Adrenal gland (tissue), 12 donors: ENCODE measurements around the gene FOXRED1. TPM values are rescaled to one million over a fixed set of nuclear protein-coding genes. Genes with fewer than 3 reads are reported as not detected.

Experiments
- DNase-seq, 7 donors: peaks; one replicate each; pipeline ENCODE4 v3.0.0-alpha.2; 2019 to 2020
- H3K27ac ChIP-seq, 5 donors: fragments of 200-600 bp; sonication (generic) in 4 of 5; 1 replicate in 3 of 5; 2 replicates in 2 of 5; pipeline versions ENCODE4 v1.5.1 to v1.8.0; 2016 to 2020; ENCODE audit warnings: mild to moderate bottlenecking in 1 of 5
- H3K27me3 ChIP-seq: fragments of 200-600 bp; 2 replicates; pipeline ENCODE4 v1.8.0; 2021
- H3K36me3 ChIP-seq, 2 donors: fragments of 200-600 bp; replicated peaks in 1 of 2; 1 replicate in 1 of 2; 2 replicates in 1 of 2; pipeline versions ENCODE4 v1.5.1 to v1.8.0; 2018 to 2022
- H3K4me1 ChIP-seq, 2 donors: fragments of 200-600 bp; replicated peaks in 1 of 2; 1 replicate in 1 of 2; 2 replicates in 1 of 2; pipeline versions ENCODE4 v1.5.1 to v1.8.0; 2018 to 2021
- H3K4me3 ChIP-seq, 4 donors: fragments of 200-600 bp; sonication (generic) in 3 of 4; one replicate each; pipeline ENCODE4 v1.5.1; 2016 to 2018
- H3K9me3 ChIP-seq, 3 donors: fragments of 200-600 bp; sonication (generic) in 1 of 3; replicated peaks in 1 of 3; 1 replicate in 2 of 3; 2 replicates in 1 of 3; pipeline versions ENCODE4 v1.5.1 to v1.8.0; 2016 to 2021
- CTCF ChIP-seq, 6 experiments: fragments of 450-650 bp in 4 of 6; fragments of 200-600 bp in 2 of 6; sonication (generic) in 1 of 6; IDR thresholded peaks; 1 replicate in 5 of 6; 2 replicates in 1 of 6; pipeline versions ENCODE4 v1.5.1 to v1.8.0; 2016 to 2021; ENCODE audit warnings: antibody characterized with exemption in 6 of 6, mild to moderate bottlenecking in 2 of 6, moderate library complexity in 1 of 6
- POLR2A ChIP-seq, 2 donors: fragments of 450-650 bp; IDR thresholded peaks; one replicate each; pipeline ENCODE4 v1.6.1; 2017; ENCODE audit warnings: antibody characterized with exemption in 2 of 2, mild to moderate bottlenecking in 2 of 2, moderate library complexity in 1 of 2
- WGBS, 4 donors: extraction: QIAGEN DNeasy Blood & Tissue Kit in 2 of 4; methylation state at CpG; one replicate each; pipeline versions ENCODE4 v1.1.5 to v1.1.7; 2013 to 2017; 5-methylcytosine and 5-hydroxymethylcytosine counted together
- intact Hi-C, 2 donors: fragments of 100-400 bp; cut with DNase I; formaldehyde crosslinking; loops; one replicate each; pipeline versions ENCODE4 v1.14.1 to v1.15.0; 2022 to 2023
- polyA plus RNA-seq, 3 donors: library from polyadenylated mRNA; stranded (reverse); fragments of 200-250 nt in 2 of 3; fragments of 350-450 nt in 1 of 3; fragmentation: Illumina TruSeq in 1 of 3; extraction: RNeasy Lipid Tissue Mini Kit (QIAGEN cat#74804) in 1 of 3; gene quantifications; one replicate each; pipeline ENCODE4 v1.2.3, GENCODE V29; 2013 to 2014
- total RNA-seq, 9 donors: library from RNA; depleted of rRNA in 4 of 9; stranded (reverse); fragments of >200 nt in 4 of 9; fragments of 120-200 nt in 1 of 9; fragmentation: NEBNext Ultra II Directional in 1 of 9; extraction: Animal tissue kit (Norgen Biotek cat#: 25700) in 1 of 9; gene quantifications; one replicate each; pipeline versions ENCODE4 v1.1.0 to v1.2.4, GENCODE V29; 2013 to 2023
- donor health status: healthy with polysubstance abuse.
- donor health status: Bipolar disorder and iron deficiency.
- donor health status: DM: yes; HTN: yes; CAD: no.
- donor health status: DM: no; HTN: no; CAD: no.
- donor health status: DM: no; HTN: no; CAD: no.
- donor health status: DM: yes; HTN: yes; CAD: no.

Gene FOXRED1
- total and polyA plus RNA-seq, 12 donors: 7.2 to 55.3 (median 29.6) TPM

- peak; percentile 74 to 93 (median 85) for DNase-seq
- Histone ChIP-seq H3K36me3 (no peaks in the 10 kb centered on the region), H3K27me3 (no peaks in the 10 kb centered on the region), H3K4me3 (no peak overlapping the region), H3K27ac (peak overlapping the region in 1 of 5 donors; percentile 23), H3K4me1 (peaks cover 5 to 17% of the 10 kb centered on the region in 2 donors), H3K9me3 (no peaks in the 10 kb centered on the region)
- WGBS, 4 donors: 48 to 59% (median 57%) methylated on average over 12 of the region's 12 CpGs
- intact Hi-C loops: loop anchor here (5.0 to 10.0 kb wide), 3 partner anchors 124 to 172 kb away; no protein-coding TSS in a partner anchor
- no peak for TF ChIP-seq POLR2A (IDR thresholded peaks at IDR 0.05)
- peak; percentile 65 to 91 (median 88) for TF ChIP-seq CTCF (IDR thresholded peaks at IDR 0.05)
Measured at GRCh38 chr11:126310200-126310991, 41.4 kb downstream of the FOXRED1 start.

- Histone ChIP-seq H3K4me3 (no peak overlapping the region), H3K9me3 (no peaks in the 10 kb centered on the region), H3K36me3 (no peaks in the 10 kb centered on the region), H3K27me3 (no peaks in the 10 kb centered on the region), H3K27ac (peak overlapping the region in 1 of 5 donors; percentile 23), H3K4me1 (peaks cover 5 to 12% of the 10 kb centered on the region in 2 donors)
- 53 to 76% (median 60%) methylated on average over 6 of the region's 6 CpGs for WGBS, 4 donors
- DNase-seq: peak in 1 of 7 donors; percentile 11
- no peak for TF ChIP-seq POLR2A (IDR thresholded peaks at IDR 0.05)
- no peak for TF ChIP-seq CTCF (IDR thresholded peaks at IDR 0.05)
- intact Hi-C loops: loop anchor here (5.0 to 10.0 kb wide), 3 partner anchors 124 to 171 kb away; no protein-coding TSS in a partner anchor
Measured at GRCh38 chr11:126310992-126311310, 42.0 kb downstream of the FOXRED1 start.

DNA sequence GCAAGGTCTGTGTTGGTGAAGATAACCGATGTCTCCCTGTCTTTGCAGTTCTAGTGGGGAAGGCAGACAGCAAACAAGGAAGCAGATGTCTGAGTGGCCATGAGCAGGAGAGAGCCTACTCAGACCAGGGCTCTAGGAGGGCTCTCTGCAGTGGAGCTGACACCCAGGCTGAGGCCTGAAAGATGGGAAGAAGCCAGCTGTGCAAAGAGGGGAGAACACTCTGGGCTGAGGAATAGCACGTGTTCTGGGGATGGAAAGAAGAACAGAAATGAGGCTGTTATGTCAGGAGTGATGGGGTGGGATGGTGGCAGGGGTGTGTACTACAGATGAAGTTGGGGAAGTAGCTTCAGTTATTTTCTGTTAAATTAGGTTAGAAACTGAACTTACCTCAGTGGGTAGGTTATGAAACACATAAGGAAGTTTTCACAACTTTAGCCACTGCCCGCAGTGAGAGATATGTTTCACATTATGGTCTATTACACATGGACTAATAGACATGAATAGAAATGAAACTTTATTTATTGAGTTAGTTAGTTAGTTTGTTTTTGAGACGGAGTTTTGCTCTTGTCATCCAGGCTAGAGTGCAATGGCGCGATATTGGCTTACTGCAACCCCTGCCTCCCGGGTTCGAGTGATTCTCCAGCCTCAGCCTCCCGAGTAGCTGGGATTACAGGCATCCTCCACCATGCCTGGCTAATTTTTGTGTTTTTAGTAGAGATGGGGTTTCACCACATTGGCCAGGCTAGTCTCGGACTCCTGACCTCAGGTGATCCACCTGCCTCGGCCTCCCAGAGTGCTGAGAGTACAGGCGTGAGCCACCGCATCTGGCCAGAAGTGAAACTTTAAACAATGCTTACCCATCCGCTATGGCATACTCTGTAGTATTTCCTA is 42.7 kb downstream of the FOXRED1 start:
- peak in 1 of 7 donors; percentile 3 for DNase-seq
- Histone ChIP-seq H3K4me3 (no peak overlapping the region), H3K27me3 (no peaks in the 10 kb centered on the region), H3K27ac (peak overlapping the region in 1 of 5 donors; percentile 23), H3K9me3 (no peaks in the 10 kb centered on the region), H3K36me3 (no peaks in the 10 kb centered on the region), H3K4me1 (peaks cover 5 to 12% of the 10 kb centered on the region in 2 donors)
- intact Hi-C loops: loop anchor here (5.0 to 10.0 kb wide), 3 partner anchors 123 to 171 kb away; no protein-coding TSS in a partner anchor
- TF ChIP-seq CTCF (IDR thresholded peaks at IDR 0.05): no peak
- no peak for TF ChIP-seq POLR2A (IDR thresholded peaks at IDR 0.05)
- WGBS, 4 donors: 79 to 87% (median 83%) methylated on average over 14 of the region's 14 CpGs

DNA sequence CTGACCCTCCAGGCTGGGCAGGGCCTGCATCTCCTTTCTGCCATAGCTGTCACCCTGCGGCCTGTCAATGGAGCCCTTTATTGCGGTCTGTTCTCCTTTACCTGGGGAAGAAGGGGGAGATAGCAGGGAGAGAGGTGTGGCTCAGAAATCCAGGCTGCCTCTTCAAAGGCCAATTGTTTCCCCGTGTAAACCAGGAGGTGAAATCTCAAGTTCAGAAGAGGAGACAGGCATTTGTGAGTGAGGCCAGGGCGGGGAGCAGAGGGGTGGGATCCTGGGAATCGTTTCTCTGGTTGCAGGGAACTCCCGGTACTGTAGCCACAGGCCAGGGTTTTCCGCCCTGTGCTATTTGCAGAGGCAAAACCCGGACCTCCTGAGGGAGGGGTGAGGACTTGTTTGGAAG is 44.0 kb downstream of the FOXRED1 start:
- no peaks in the 10 kb centered on the region for H3K27me3 ChIP-seq
- no peak overlapping the region for H3K27ac ChIP-seq
- peaks cover 8 to 22% of the 10 kb centered on the region in 2 donors for H3K4me1 ChIP-seq
- TF ChIP-seq POLR2A (IDR thresholded peaks at IDR 0.05) (no peak), CTCF (IDR thresholded peaks at IDR 0.05) (no peak)
- H3K36me3 ChIP-seq: no peaks in the 10 kb centered on the region
- peak in 2 of 7 donors; percentile 9 to 46 for DNase-seq
- no peaks in the 10 kb centered on the region for H3K9me3 ChIP-seq
- no peak overlapping the region for H3K4me3 ChIP-seq
- 68 to 83% (median 79%) methylated on average over 8 of the region's 8 CpGs for WGBS, 4 donors
- intact Hi-C loops: loop anchor here (5.0 to 10.0 kb wide), 3 partner anchors 122 to 169 kb away; no protein-coding TSS in a partner anchor
